PC-9 (cell line): Measurements from ENCODE around the gene ESR2.

ENCODE experiments used
- EZH2 ChIP-seq: fragments of 200-600 bp; sonication (generic); IDR thresholded peaks from 2 replicates; pipeline ENCODE4 v1.8.0; 2017; ENCODE audit warnings: antibody characterized with exemption, low read depth
- TF ChIP-seq, protein P1 (sequence below): fragments of 200-600 bp; sonication (generic); conservative IDR thresholded peaks from 2 replicates; pipeline ENCODE4 v1.6.1; 2017; ENCODE audit warnings: mixed run types, antibody characterized with exemption, mild to moderate bottlenecking, moderate library complexity

DNA sequence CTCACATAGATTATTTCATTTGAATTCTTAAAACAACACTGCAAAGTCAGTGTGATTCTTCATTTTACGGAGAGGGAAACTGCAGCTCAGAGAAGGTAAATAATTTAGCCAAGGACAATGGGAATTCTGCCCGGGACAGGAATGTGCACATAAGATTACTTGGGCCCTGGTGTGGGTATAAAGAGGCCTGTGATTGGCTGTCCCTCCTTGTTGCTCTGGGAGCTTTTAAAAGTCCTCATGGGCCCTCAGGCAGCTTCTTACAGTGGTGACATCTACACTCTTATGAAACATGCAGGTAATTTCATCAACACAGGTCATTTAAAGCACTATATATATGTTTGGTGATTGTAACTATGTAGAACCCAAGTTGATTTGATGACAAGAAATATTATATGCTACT, 100.3 kb downstream of the ESR2 start:
- TF ChIP-seq, protein P1, sequence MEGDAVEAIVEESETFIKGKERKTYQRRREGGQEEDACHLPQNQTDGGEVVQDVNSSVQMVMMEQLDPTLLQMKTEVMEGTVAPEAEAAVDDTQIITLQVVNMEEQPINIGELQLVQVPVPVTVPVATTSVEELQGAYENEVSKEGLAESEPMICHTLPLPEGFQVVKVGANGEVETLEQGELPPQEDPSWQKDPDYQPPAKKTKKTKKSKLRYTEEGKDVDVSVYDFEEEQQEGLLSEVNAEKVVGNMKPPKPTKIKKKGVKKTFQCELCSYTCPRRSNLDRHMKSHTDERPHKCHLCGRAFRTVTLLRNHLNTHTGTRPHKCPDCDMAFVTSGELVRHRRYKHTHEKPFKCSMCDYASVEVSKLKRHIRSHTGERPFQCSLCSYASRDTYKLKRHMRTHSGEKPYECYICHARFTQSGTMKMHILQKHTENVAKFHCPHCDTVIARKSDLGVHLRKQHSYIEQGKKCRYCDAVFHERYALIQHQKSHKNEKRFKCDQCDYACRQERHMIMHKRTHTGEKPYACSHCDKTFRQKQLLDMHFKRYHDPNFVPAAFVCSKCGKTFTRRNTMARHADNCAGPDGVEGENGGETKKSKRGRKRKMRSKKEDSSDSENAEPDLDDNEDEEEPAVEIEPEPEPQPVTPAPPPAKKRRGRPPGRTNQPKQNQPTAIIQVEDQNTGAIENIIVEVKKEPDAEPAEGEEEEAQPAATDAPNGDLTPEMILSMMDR = no peak
- no peak for TF ChIP-seq EZH2
